ENCODE data around the gene BHLHE41. TPM values are rescaled to one million over a fixed set of nuclear protein-coding genes. Genes with fewer than 3 reads are reported as not detected.

The BHLHE41 gene
- total and polyA plus RNA-seq, 4 donors: 0.17 to 0.29 (median 0.23) TPM; not detected in 1

DNA sequence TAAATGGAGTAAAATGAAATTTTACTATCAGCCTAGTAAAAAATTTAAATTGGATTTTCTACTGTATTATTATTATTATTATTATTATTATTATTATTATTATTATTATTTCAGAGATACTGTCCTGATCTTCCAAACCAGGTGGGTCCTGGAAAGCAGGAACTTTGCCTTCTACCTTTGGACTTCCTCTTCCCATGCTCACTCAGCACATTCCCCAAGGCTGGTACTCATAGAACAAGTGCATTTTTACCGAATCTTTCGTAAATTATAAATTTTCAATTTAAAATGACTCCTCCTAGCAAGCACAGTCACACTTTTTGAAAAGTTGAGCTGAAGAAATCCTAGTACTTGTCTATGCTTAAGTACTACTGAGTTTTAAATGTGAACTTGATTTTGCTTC, 29.7 kb downstream of the BHLHE41 start:
- no peaks in the 10 kb centered on the region for H3K27me3 ChIP-seq (ENCODE audit: control insufficient read depth in 4 of 4, insufficient read depth in 4 of 4, low read length in 3 of 4)
- H3K9me3 ChIP-seq (ENCODE audit: control insufficient read depth in 4 of 4, low read length in 3 of 4): no peaks in the 10 kb centered on the region
- 85% methylated on average over 2 of the region's 2 CpGs for WGBS
- no peak for DNase-seq (ENCODE audit: low spot score)
- H3K4me3 ChIP-seq (ENCODE audit: low read depth in 1 of 3, low read length in 3 of 3): no peak overlapping the region
- no peaks in the 10 kb centered on the region for H3K36me3 ChIP-seq (ENCODE audit: control insufficient read depth in 4 of 4, insufficient read depth in 3 of 4, low read depth in 1 of 4, low read length in 3 of 4)
- H3K9ac ChIP-seq (ENCODE audit: low read depth in 1 of 2, low read length in 2 of 2): no peak overlapping the region
- peaks cover 0 to 6% (median 0%) of the 10 kb centered on the region in 4 donors for H3K4me1 ChIP-seq (ENCODE audit: control insufficient read depth in 4 of 4, insufficient read depth in 4 of 4, low read length in 3 of 4)
- H3K27ac ChIP-seq (ENCODE audit: low read depth in 1 of 2, low read length in 2 of 2): no peak overlapping the region
- TF ChIP-seq FOXA2 (IDR thresholded peaks at IDR 0.05) (no peak), TAF1 (conservative IDR thresholded peaks at IDR 0.05) (no peak)

DNA sequence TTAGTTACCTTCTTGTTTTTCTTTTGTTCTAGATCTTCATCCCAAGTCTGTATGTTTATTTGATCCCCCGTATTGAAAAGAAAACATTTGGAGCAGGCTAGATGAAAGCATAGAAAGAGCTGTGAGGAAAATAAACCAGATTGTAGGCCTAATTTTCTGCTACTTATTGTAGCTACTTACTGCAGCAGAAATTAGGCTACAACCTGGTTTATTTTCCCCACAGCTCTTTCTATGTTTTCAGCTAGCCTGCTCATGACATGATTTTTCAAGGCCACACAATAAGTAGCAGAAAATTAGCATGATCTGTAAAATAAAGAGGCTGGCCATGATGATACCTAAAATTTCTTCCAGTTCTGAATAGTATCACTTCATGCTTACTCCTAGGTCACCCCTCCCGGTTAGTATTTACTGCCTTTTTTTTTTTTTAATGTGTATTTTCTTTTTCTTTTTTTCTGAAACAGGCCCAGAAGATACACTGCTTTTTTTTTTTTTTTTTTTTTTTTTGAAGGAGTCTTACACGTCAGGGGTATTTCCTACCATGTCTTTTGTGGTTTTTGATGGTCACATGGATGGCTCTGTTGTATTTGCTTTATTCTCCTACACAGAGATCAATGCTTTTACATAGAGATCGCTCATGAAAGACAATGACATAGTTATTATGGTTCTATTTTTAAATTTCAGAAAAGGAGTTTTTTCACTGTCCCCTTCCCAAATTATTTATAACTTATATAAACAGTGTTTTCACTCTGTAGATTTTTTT, 32.3 kb downstream of the BHLHE41 start:
- no peak for DNase-seq (ENCODE audit: low spot score)
- peaks cover 0 to 5% (median 0%) of the 10 kb centered on the region in 4 donors for H3K4me1 ChIP-seq (ENCODE audit: control insufficient read depth in 4 of 4, insufficient read depth in 4 of 4, low read length in 3 of 4)
- H3K36me3 ChIP-seq (ENCODE audit: control insufficient read depth in 4 of 4, insufficient read depth in 3 of 4, low read depth in 1 of 4, low read length in 3 of 4): no peaks in the 10 kb centered on the region
- H3K9me3 ChIP-seq (ENCODE audit: control insufficient read depth in 4 of 4, low read length in 3 of 4): no peaks in the 10 kb centered on the region
- H3K27ac ChIP-seq (ENCODE audit: low read depth in 1 of 2, low read length in 2 of 2): no peak overlapping the region
- no peak overlapping the region for H3K4me3 ChIP-seq (ENCODE audit: low read depth in 1 of 3, low read length in 3 of 3)
- H3K9ac ChIP-seq (ENCODE audit: low read depth in 1 of 2, low read length in 2 of 2): no peak overlapping the region
- WGBS: 88% methylated on average over 4 of the region's 4 CpGs
- no peak for TF ChIP-seq SP1 (IDR thresholded peaks at IDR 0.05)
- no peak for TF ChIP-seq YY1 (IDR thresholded peaks at IDR 0.05)
- TF ChIP-seq, protein P1, sequence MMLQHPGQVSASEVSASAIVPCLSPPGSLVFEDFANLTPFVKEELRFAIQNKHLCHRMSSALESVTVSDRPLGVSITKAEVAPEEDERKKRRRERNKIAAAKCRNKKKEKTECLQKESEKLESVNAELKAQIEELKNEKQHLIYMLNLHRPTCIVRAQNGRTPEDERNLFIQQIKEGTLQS (IDR thresholded peaks at IDR 0.05): no peak
- TF ChIP-seq HNF4A (conservative IDR thresholded peaks at IDR 0.05): no peak
- no peak for TF ChIP-seq TAF1 (conservative IDR thresholded peaks at IDR 0.05)
- TF ChIP-seq FOXA2 (IDR thresholded peaks at IDR 0.05): no peak
- no peak for TF ChIP-seq JUND (IDR thresholded peaks at IDR 0.05)
- TF ChIP-seq EGR1 (IDR thresholded peaks at IDR 0.05; ENCODE audit: low read depth in 2 of 2): no peak
- no peaks in the 10 kb centered on the region for H3K27me3 ChIP-seq (ENCODE audit: control insufficient read depth in 4 of 4, insufficient read depth in 4 of 4, low read length in 3 of 4)

DNA sequence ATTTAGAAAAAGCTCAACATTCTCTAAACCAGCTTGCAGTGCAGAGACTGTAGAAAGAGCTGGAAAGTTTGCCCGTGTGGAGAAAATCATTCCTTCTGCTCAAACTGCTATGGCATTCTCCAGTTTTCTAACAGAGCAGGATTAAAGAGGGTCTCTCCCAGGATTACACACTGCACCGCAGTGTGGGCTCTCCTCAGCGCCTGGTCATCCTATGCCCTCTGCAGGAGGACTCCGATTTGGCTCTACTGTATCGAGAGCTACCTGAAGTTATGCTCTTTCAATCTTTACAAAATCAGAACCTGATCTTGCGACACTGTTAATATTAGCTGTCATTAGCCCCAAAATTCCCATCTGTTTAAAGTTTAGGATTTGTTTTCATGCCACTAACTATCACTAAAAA, 33.0 kb downstream of the BHLHE41 start:
- no peaks in the 10 kb centered on the region for H3K27me3 ChIP-seq (ENCODE audit: control insufficient read depth in 4 of 4, insufficient read depth in 4 of 4, low read length in 3 of 4)
- 93% methylated on average over 6 of the region's 6 CpGs for WGBS
- no peak for DNase-seq (ENCODE audit: low spot score)
- H3K36me3 ChIP-seq (ENCODE audit: control insufficient read depth in 4 of 4, insufficient read depth in 3 of 4, low read depth in 1 of 4, low read length in 3 of 4): no peaks in the 10 kb centered on the region
- no peaks in the 10 kb centered on the region for H3K9me3 ChIP-seq (ENCODE audit: control insufficient read depth in 4 of 4, low read length in 3 of 4)
- TF ChIP-seq FOXA2 (IDR thresholded peaks at IDR 0.05) (no peak), JUND (IDR thresholded peaks at IDR 0.05) (no peak), RXRA (IDR thresholded peaks at IDR 0.05) (no peak), RAD21 (IDR thresholded peaks at IDR 0.05) (no peak), TAF1 (conservative IDR thresholded peaks at IDR 0.05) (no peak), YY1 (IDR thresholded peaks at IDR 0.05) (no peak), SP1 (IDR thresholded peaks at IDR 0.05) (no peak), HNF4A (conservative IDR thresholded peaks at IDR 0.05) (no peak)
- TF ChIP-seq, protein P2, sequence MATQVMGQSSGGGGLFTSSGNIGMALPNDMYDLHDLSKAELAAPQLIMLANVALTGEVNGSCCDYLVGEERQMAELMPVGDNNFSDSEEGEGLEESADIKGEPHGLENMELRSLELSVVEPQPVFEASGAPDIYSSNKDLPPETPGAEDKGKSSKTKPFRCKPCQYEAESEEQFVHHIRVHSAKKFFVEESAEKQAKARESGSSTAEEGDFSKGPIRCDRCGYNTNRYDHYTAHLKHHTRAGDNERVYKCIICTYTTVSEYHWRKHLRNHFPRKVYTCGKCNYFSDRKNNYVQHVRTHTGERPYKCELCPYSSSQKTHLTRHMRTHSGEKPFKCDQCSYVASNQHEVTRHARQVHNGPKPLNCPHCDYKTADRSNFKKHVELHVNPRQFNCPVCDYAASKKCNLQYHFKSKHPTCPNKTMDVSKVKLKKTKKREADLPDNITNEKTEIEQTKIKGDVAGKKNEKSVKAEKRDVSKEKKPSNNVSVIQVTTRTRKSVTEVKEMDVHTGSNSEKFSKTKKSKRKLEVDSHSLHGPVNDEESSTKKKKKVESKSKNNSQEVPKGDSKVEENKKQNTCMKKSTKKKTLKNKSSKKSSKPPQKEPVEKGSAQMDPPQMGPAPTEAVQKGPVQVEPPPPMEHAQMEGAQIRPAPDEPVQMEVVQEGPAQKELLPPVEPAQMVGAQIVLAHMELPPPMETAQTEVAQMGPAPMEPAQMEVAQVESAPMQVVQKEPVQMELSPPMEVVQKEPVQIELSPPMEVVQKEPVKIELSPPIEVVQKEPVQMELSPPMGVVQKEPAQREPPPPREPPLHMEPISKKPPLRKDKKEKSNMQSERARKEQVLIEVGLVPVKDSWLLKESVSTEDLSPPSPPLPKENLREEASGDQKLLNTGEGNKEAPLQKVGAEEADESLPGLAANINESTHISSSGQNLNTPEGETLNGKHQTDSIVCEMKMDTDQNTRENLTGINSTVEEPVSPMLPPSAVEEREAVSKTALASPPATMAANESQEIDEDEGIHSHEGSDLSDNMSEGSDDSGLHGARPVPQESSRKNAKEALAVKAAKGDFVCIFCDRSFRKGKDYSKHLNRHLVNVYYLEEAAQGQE (IDR thresholded peaks at IDR 0.05): no peak
- TF ChIP-seq, protein P3, sequence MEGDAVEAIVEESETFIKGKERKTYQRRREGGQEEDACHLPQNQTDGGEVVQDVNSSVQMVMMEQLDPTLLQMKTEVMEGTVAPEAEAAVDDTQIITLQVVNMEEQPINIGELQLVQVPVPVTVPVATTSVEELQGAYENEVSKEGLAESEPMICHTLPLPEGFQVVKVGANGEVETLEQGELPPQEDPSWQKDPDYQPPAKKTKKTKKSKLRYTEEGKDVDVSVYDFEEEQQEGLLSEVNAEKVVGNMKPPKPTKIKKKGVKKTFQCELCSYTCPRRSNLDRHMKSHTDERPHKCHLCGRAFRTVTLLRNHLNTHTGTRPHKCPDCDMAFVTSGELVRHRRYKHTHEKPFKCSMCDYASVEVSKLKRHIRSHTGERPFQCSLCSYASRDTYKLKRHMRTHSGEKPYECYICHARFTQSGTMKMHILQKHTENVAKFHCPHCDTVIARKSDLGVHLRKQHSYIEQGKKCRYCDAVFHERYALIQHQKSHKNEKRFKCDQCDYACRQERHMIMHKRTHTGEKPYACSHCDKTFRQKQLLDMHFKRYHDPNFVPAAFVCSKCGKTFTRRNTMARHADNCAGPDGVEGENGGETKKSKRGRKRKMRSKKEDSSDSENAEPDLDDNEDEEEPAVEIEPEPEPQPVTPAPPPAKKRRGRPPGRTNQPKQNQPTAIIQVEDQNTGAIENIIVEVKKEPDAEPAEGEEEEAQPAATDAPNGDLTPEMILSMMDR (IDR thresholded peaks at IDR 0.05; ENCODE audit: low read depth, low read length, missing input control): no peak
- no peaks in the 10 kb centered on the region for H3K4me1 ChIP-seq (ENCODE audit: control insufficient read depth in 4 of 4, insufficient read depth in 4 of 4, low read length in 3 of 4)
- no peak overlapping the region for H3K4me3 ChIP-seq (ENCODE audit: low read depth in 1 of 3, low read length in 3 of 3)
- no peak overlapping the region for H3K27ac ChIP-seq (ENCODE audit: low read depth in 1 of 2, low read length in 2 of 2)
- H3K9ac ChIP-seq (ENCODE audit: low read depth in 1 of 2, low read length in 2 of 2): no peak overlapping the region

All from liver (tissue), 9 donors.